HepG2 (cell line): Measurements from ENCODE around the gene TUBB2B. TPM values are rescaled to one million over a fixed set of nuclear protein-coding genes. Genes with fewer than 3 reads are reported as not detected.

Source experiments
- ATAD3A ChIP-seq: sonication (generic); formaldehyde crosslinking; IDR thresholded peaks from 2 replicates; pipeline ENCODE4 v1.4.0; 2020; ENCODE audit warnings: missing genetic modification reagents
- BORCS8-MEF2B ChIP-seq: sonication (generic); formaldehyde crosslinking; IDR thresholded peaks from 2 replicates; pipeline ENCODE4 v1.8.0; 2022; ENCODE audit warnings: mild to moderate bottlenecking, missing genetic modification reagents
- MED8 ChIP-seq: sonication (generic); formaldehyde crosslinking; IDR thresholded peaks from 2 replicates; pipeline ENCODE4 v1.8.1; 2023; ENCODE audit warnings: mild to moderate bottlenecking, missing genetic modification reagents; ENCODE audit not compliant: insufficient replicate concordance
- MIXL1 ChIP-seq: IDR thresholded peaks from 2 replicates; pipeline ENCODE4 v1.6.1; 2016
- NFE2L1 ChIP-seq: sonication (generic); formaldehyde crosslinking; IDR thresholded peaks from 2 replicates; pipeline ENCODE4 v1.4.0; 2020; ENCODE audit warnings: missing genetic modification reagents, mild to moderate bottlenecking, borderline replicate concordance
- SMYD3 ChIP-seq: sonication (generic); formaldehyde crosslinking; IDR thresholded peaks from 2 replicates; pipeline ENCODE4 v1.8.1; 2023; ENCODE audit warnings: mild to moderate bottlenecking, missing genetic modification reagents
- TFE3 ChIP-seq: IDR thresholded peaks from 2 replicates; pipeline ENCODE4 v1.6.1; 2016
- USF2 ChIP-seq, 2 experiments: sonication (generic) in 1 of 2; formaldehyde crosslinking in 1 of 2; IDR thresholded peaks; 2 replicates each; pipeline versions ENCODE4 v1.5.1 to v1.6.1; 2011 to 2020; ENCODE audit warnings: borderline replicate concordance in 1 of 2, low read depth in 1 of 2, low read length in 1 of 2, mild to moderate bottlenecking in 1 of 2, missing genetic modification reagents in 1 of 2, moderate library complexity in 1 of 2
- ZNF496 ChIP-seq: sonication (generic); formaldehyde crosslinking; IDR thresholded peaks from 2 replicates; pipeline ENCODE4 v1.8.1; 2023; ENCODE audit warnings: mild to moderate bottlenecking, moderate library complexity, missing genetic modification reagents; ENCODE audit not compliant: insufficient replicate concordance
- ZNF709 ChIP-seq: sonication (generic); formaldehyde crosslinking; IDR thresholded peaks from 2 replicates; pipeline ENCODE4 v1.5.0; 2020; ENCODE audit warnings: mild to moderate bottlenecking, missing genetic modification reagents
- ZNF780A ChIP-seq: sonication (generic); formaldehyde crosslinking; IDR thresholded peaks from 2 replicates; pipeline ENCODE4 v1.8.0; 2022; ENCODE audit warnings: mild to moderate bottlenecking, missing genetic modification reagents, moderate library complexity
- ZNF782 ChIP-seq: sonication (generic); formaldehyde crosslinking; IDR thresholded peaks from 2 replicates; pipeline ENCODE4 v1.4.0; 2020; ENCODE audit warnings: missing genetic modification reagents, mild to moderate bottlenecking, borderline replicate concordance
- polyA plus RNA-seq, 8 experiments: library from polyadenylated mRNA; depleted of rRNA in 3 of 8; stranded (reverse) in 7 of 8; unstranded in 1 of 8; fragments of >200 nt; fragmentation: Illumina TruSeq in 4 of 8; extraction: Trizol in 4 of 8; gene quantifications; 2 replicates each; pipeline versions ENCODE4 v1.2.1 to v1.2.3, GENCODE V29; 2011 to 2016; ENCODE audit warnings: low read depth in 4 of 8, missing spikeins in 1 of 8, mixed read lengths in 1 of 8; ENCODE audit not compliant: insufficient read depth in 1 of 8
- total RNA-seq, 5 experiments: library from RNA; depleted of rRNA; stranded (reverse); fragments of >200 nt; fragmentation: Illumina TruSeq; extraction: Trizol; gene quantifications; 2 replicates each; pipeline ENCODE4 v1.2.3, GENCODE V29; 2016; ENCODE audit warnings: low read depth in 1 of 5
- TF ChIP-seq, protein P1 (sequence below): IDR thresholded peaks from 2 replicates; pipeline ENCODE4 v1.6.1; 2018; ENCODE audit warnings: missing genetic modification reagents
- TF ChIP-seq, protein P2 (sequence below): sonication (generic); formaldehyde crosslinking; IDR thresholded peaks from 2 replicates; pipeline ENCODE4 v1.9.0; 2022; ENCODE audit warnings: missing genetic modification reagents, mild to moderate bottlenecking, borderline replicate concordance
- TF ChIP-seq, protein P3 (sequence below): sonication (generic); formaldehyde crosslinking; IDR thresholded peaks from 2 replicates; pipeline ENCODE4 v1.5.1; 2020; ENCODE audit warnings: mild to moderate bottlenecking, moderate library complexity, missing genetic modification reagents
- TF ChIP-seq, protein P4 (sequence below): sonication (generic); formaldehyde crosslinking; IDR thresholded peaks from 2 replicates; pipeline ENCODE4 v1.5.0; 2020; ENCODE audit warnings: missing genetic modification reagents
- TF ChIP-seq, protein P5 (sequence below): sonication (generic); formaldehyde crosslinking; IDR thresholded peaks from 2 replicates; pipeline ENCODE4 v1.4.0; 2020; ENCODE audit warnings: mild to moderate bottlenecking, missing genetic modification reagents

The TUBB2B gene
- total and polyA plus RNA-seq, 2 of the 13 experiments (the other 11 are each of a cell fraction or from before 2014, with no cell fraction given): 10.3 to 23.6 TPM

- TF ChIP-seq, protein P1, sequence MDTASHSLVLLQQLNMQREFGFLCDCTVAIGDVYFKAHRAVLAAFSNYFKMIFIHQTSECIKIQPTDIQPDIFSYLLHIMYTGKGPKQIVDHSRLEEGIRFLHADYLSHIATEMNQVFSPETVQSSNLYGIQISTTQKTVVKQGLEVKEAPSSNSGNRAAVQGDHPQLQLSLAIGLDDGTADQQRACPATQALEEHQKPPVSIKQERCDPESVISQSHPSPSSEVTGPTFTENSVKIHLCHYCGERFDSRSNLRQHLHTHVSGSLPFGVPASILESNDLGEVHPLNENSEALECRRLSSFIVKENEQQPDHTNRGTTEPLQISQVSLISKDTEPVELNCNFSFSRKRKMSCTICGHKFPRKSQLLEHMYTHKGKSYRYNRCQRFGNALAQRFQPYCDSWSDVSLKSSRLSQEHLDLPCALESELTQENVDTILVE: peak; percentile 32; the same call in 1 of the 2 replicates
- TF ChIP-seq MIXL1 (CRISPR knock-in tag): peak; percentile 30; the same call in 1 of the 2 replicates
- no peak for TF ChIP-seq ZNF782
- TF ChIP-seq MED8 (CRISPR knock-in tag): peak; percentile 40
- 0 out of 2 replicates have a peak, but pooled peaks have one; percentile 26 for TF ChIP-seq TFE3 (CRISPR knock-in tag)
- TF ChIP-seq, protein P2, sequence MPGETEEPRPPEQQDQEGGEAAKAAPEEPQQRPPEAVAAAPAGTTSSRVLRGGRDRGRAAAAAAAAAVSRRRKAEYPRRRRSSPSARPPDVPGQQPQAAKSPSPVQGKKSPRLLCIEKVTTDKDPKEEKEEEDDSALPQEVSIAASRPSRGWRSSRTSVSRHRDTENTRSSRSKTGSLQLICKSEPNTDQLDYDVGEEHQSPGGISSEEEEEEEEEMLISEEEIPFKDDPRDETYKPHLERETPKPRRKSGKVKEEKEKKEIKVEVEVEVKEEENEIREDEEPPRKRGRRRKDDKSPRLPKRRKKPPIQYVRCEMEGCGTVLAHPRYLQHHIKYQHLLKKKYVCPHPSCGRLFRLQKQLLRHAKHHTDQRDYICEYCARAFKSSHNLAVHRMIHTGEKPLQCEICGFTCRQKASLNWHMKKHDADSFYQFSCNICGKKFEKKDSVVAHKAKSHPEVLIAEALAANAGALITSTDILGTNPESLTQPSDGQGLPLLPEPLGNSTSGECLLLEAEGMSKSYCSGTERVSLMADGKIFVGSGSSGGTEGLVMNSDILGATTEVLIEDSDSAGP (CRISPR knock-in tag): peak; percentile 69; the same call in 1 of the 2 replicates
- TF ChIP-seq SMYD3 (CRISPR knock-in tag): no peak
- TF ChIP-seq NFE2L1 (CRISPR knock-in tag): 0 out of 2 replicates have a peak, but pooled peaks have one; percentile 54
- TF ChIP-seq, protein P3, sequence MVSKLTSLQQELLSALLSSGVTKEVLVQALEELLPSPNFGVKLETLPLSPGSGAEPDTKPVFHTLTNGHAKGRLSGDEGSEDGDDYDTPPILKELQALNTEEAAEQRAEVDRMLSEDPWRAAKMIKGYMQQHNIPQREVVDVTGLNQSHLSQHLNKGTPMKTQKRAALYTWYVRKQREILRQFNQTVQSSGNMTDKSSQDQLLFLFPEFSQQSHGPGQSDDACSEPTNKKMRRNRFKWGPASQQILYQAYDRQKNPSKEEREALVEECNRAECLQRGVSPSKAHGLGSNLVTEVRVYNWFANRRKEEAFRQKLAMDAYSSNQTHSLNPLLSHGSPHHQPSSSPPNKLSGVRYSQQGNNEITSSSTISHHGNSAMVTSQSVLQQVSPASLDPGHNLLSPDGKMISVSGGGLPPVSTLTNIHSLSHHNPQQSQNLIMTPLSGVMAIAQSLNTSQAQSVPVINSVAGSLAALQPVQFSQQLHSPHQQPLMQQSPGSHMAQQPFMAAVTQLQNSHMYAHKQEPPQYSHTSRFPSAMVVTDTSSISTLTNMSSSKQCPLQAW (CRISPR knock-in tag): peak; percentile 50; the same call in 1 of the 2 replicates
- TF ChIP-seq, protein P4, sequence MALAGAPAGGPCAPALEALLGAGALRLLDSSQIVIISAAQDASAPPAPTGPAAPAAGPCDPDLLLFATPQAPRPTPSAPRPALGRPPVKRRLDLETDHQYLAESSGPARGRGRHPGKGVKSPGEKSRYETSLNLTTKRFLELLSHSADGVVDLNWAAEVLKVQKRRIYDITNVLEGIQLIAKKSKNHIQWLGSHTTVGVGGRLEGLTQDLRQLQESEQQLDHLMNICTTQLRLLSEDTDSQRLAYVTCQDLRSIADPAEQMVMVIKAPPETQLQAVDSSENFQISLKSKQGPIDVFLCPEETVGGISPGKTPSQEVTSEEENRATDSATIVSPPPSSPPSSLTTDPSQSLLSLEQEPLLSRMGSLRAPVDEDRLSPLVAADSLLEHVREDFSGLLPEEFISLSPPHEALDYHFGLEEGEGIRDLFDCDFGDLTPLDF (CRISPR knock-in tag): no peak; the same call in 1 of the 2 replicates
- TF ChIP-seq ZNF496 (CRISPR knock-in tag): no peak
- TF ChIP-seq ZNF780A: 0 out of 2 replicates have a peak, but pooled peaks have one; percentile 1
- no peak for TF ChIP-seq ATAD3A (CRISPR knock-in tag)
- TF ChIP-seq, protein P5, sequence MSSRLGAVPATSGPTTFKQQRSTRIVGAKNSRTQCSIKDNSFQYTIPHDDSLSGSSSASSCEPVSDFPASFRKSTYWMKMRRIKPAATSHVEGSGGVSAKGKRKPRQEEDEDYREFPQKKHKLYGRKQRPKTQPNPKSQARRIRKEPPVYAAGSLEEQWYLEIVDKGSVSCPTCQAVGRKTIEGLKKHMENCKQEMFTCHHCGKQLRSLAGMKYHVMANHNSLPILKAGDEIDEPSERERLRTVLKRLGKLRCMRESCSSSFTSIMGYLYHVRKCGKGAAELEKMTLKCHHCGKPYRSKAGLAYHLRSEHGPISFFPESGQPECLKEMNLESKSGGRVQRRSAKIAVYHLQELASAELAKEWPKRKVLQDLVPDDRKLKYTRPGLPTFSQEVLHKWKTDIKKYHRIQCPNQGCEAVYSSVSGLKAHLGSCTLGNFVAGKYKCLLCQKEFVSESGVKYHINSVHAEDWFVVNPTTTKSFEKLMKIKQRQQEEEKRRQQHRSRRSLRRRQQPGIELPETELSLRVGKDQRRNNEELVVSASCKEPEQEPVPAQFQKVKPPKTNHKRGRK (CRISPR knock-in tag): peak; percentile 55; the same call in 1 of the 2 replicates
- peak; percentile 0; the same call in 1 of the 2 replicates for TF ChIP-seq ZNF709 (CRISPR knock-in tag)
- no peak for TF ChIP-seq USF2 (IDR thresholded peaks at IDR 0.05; ENCODE audit: low read depth, low read length)
- TF ChIP-seq USF2 (CRISPR knock-in tag; IDR thresholded peaks at IDR 0.05; ENCODE audit: borderline replicate concordance): no peak
- no peak for TF ChIP-seq BORCS8-MEF2B (CRISPR knock-in tag)
These were observed 32.1 kb upstream of the TUBB2B start (continued) for GRCh38 chr6:3259491-3259958.
